Vein endothelial cell (primary cell): Measurements from ENCODE around the gene FOXM1. TPM values are rescaled to one million over a fixed set of nuclear protein-coding genes. Genes with fewer than 3 reads are reported as not detected.

Source experiments
- total RNA-seq: library from RNA; depleted of rRNA; stranded (reverse); fragments of >200 nt; gene quantifications from 2 replicates; pipeline ENCODE4 v1.2.3, GENCODE V29; 2012

The FOXM1 gene, protein sequence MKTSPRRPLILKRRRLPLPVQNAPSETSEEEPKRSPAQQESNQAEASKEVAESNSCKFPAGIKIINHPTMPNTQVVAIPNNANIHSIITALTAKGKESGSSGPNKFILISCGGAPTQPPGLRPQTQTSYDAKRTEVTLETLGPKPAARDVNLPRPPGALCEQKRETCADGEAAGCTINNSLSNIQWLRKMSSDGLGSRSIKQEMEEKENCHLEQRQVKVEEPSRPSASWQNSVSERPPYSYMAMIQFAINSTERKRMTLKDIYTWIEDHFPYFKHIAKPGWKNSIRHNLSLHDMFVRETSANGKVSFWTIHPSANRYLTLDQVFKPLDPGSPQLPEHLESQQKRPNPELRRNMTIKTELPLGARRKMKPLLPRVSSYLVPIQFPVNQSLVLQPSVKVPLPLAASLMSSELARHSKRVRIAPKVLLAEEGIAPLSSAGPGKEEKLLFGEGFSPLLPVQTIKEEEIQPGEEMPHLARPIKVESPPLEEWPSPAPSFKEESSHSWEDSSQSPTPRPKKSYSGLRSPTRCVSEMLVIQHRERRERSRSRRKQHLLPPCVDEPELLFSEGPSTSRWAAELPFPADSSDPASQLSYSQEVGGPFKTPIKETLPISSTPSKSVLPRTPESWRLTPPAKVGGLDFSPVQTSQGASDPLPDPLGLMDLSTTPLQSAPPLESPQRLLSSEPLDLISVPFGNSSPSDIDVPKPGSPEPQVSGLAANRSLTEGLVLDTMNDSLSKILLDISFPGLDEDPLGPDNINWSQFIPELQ
- total RNA-seq, result 15.0 and 23.0 TPM in 2 replicates

DNA sequence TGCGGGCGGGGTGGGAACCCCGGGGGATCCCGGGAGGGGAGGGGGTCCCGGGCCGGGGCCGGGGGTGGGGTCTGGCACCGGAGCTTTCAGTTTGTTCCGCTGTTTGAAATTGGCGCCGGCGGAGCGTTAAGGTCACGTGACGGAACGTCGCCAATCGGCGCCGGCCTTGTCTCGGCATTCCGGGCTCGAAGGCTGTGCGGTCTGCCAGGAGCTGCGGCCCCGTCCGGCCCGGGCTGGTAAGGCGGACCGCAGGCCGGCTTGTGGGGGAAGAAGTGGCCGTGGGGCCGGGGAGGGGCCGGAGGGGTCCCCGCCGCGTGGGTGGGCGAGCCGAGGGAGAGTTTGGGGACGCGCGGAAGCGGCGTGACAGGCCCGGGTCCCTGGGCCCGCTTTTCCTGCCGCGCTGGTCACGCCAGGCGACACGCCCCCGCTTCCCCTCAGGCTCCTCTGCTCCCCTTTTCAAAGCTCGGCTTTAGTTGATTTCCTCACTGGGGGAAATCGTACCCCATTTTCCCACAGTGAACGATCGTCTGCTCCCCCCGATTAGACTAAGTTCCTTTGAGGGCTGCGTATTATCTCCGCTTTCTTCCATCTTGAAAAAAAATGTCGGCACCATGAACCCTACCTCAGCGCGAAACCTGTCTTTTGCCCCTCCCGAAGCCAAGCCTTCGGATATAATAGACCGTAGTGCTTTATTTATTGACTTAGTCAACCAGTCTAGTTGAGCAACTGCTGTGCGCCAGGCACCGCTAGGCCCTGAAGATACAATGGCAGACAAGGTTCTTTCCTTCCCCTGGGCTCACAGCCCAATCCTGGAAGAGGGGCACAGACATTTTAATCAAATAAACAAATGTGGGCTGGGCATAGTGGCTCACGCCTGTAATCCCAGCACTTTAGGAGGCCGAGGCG lies at the start of gene FOXM1, which contains the start of gene RHNO1:
Gene FOXM1, minus strand, starts transcription at position 128 of the 906 bp plus-strand sequence. CDS start 2,696 bp downstream, outside the sequence.
Gene RHNO1, plus strand, starts transcription at position 177 of the 906 bp plus-strand sequence. CDS start 8,144 bp downstream, outside the sequence.

DNA sequence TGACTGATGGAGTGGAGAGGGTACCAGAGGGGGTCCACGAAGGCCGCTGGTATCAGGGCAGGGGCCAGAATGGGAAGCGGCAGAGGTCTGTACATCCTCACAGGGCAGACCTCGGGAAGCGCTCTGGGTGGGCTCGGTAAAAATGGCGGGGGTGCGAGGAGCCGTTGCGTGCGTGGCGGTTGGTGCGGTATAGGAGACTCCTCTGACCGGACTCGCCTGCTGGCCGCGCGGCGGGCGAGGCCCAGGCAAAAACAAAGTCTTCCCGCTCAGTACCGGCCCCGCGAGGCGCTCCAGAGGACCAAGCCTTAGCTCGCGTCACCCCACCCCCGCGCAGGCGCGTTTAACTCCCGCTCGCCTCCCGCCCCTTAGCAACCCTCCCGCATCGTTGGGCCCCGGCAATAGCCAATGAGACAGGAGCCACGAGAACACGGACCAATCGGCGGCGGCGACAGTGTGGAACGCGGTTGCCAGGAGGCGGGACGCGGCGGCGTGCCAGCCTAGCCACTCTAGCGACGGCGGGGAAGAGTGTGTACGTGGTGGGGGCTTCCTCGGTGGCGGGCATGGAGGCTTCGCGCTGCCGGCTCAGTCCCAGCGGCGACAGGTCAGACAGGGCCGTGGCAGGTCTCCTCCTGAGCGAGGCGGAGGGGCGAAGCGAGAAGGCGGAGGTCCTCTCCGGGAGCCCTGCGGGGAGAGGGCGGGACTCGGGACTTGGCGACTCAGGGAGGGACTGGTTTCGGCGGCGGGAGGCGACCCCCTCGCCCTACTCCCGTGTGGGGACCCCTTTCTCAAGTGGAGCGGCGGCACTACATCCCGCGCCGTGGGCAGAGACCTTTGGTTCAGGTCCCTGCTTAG lies 13.6 kb upstream of the FOXM1 start, which contains the start of gene TULP3:
Gene TULP3, plus strand, starts transcription at position 504 of the 852 bp plus-strand sequence. Its CDS starts 57 bp downstream, at position 561.

DNA sequence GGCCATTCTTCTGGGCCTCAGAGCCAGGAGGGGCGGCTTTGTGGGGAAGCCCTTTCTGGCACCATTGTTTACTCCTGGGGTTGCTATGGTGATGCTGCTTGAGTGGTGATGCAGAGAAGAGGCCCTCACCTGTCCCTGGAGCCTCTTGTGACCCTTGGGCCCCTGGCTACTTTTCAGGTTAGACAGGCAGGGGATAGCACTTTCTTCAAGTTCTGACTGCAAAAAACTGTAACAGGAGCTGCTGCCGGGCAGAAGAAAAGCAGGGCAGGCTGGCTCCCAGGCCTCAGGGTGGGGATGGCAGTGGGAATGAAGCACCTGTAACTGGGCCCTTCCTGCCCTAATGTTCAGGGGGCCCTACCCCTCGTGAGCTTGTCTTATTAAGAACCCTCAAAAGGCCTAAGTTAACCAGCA lies 19.9 kb downstream of the FOXM1 start, which contains the start of gene TEX52:
Gene TEX52, minus strand, starts transcription at position 19 of the 411 bp plus-strand sequence. Its CDS starts 13 bp downstream, at position 6.

DNA sequence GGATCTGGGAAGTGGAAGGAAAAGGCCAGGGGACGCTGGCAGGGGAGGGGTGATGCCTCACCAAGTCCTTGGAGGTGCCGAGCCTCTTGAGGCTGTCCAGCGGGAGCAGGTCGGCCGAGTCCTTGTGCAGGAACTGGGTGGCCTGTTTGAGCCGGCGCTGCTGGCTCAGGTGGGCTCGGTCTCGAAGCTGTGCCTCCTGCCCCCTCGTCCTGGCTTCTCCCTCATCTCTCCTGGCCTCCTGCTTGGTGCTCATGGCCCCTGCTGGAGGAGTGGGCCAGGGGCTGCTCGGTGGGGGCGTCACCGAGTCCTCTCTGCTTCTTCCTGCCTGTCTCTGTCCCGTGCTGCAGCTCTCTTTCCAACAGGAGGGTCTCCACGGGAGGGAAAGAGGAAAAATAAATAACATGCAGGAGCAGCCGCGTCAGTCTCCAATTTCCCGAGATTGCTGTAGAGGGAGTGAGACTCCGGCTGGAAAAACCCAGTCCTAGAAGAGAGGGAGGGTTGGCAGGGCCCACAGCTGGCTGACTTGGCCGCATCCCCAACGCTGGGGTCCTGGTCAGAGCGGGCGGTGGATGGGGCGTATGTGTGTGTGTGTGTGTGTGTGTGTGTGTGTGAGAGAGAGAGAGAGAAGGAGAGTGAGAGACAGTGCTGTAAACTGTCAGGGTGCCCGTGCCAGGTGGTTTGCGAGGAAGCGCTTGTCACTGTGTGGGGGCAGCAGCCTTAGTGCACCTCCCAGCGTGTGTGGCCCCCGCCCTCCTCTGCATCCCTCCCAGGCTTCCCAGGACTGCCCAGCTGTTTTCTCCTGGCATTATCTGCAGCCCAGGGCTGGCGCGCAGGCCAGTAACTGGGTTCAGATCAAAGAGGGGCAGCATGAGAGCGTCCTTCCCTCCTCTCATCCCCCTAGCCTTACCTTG lies 42.1 kb downstream of the FOXM1 start, which contains the start of gene NRIP2:
Gene NRIP2, minus strand, starts transcription at position 455 of the 911 bp plus-strand sequence. Its CDS starts 52 bp downstream, at position 403.

GRCh38 chr12:2812290-2813213 lies 64.4 kb downstream of the FOXM1 start, which contains the start of gene ITFG2:
Gene ITFG2, plus strand, starts transcription at chr12:2812668. Its CDS starts 93 bp downstream, at chr12:2812761.

Other genes with a start within 250 kb of the FOXM1 start
- 45.7 and 49.3 TPM in 2 replicates for gene FKBP4, start 82.2 kb downstream of the FOXM1 start, total RNA-seq
- 18.9 and 20.2 TPM in 2 replicates for gene ITFG2, start 64.5 kb downstream of the FOXM1 start, total RNA-seq
- not detected in 2 replicates for gene NRIP2, start 42.1 kb downstream of the FOXM1 start, total RNA-seq
- gene TEX52, start 20.1 kb downstream of the FOXM1 start, total RNA-seq, result not detected in 2 replicates
- gene RHNO1, start within 50 bp of the FOXM1 start, total RNA-seq, result 23.8 and 30.9 TPM in 2 replicates
- gene TULP3, start 13.7 kb upstream of the FOXM1 start, total RNA-seq, result 25.5 and 30.5 TPM in 2 replicates
- 43.1 and 49.4 TPM in 2 replicates for gene TEAD4, start 82.2 kb upstream of the FOXM1 start, total RNA-seq
- 71.5 and 79.3 TPM in 2 replicates for gene TSPAN9, start 200.2 kb upstream of the FOXM1 start, total RNA-seq